Colon (tissue), 2 donors: ENCODE measurements around the gene PHC2.

ENCODE experiments used
- FAIRE-seq: peaks from 2 replicates; lab custom pipeline; 2012; peaks lifted over from hg19 to GRCh38; lab: Jason Lieb, UNC
- donor health status: control.
- donor health status: control.

PHC2 gene

GRCh38 chr1:33369764-33370163 lies 61.1 kb downstream of the PHC2 start:
- FAIRE-seq, result no peak

- no peak for FAIRE-seq
These were observed 61.8 kb downstream of the PHC2 start for GRCh38 chr1:33369081-33369480.

- FAIRE-seq, result no peak
These were observed 62.5 kb downstream of the PHC2 start for GRCh38 chr1:33368431-33368830.

- no peak for FAIRE-seq
These were observed 63.1 kb downstream of the PHC2 start for GRCh38 chr1:33367485-33368405.

GRCh38 chr1:33366762-33367484 lies 64.0 kb downstream of the PHC2 start:
- no peak for FAIRE-seq

- FAIRE-seq, result no peak
These were observed 65.3 kb downstream of the PHC2 start for GRCh38 chr1:33365560-33365997.

- no peak for FAIRE-seq
These were observed 66.4 kb downstream of the PHC2 start for GRCh38 chr1:33364565-33364918.

- FAIRE-seq, result no peak
These were observed 67.4 kb downstream of the PHC2 start for GRCh38 chr1:33363470-33363861.

- no peak for FAIRE-seq
These were observed 67.9 kb downstream of the PHC2 start for GRCh38 chr1:33363021-33363420.

- FAIRE-seq, result no peak
These were observed 69.2 kb downstream of the PHC2 start for GRCh38 chr1:33361532-33362235.

- FAIRE-seq, result no peak
These were observed 70.5 kb downstream of the PHC2 start for GRCh38 chr1:33360367-33360766.

- no peak for FAIRE-seq
These were observed 71.0 kb downstream of the PHC2 start for GRCh38 chr1:33359931-33360330.

GRCh38 chr1:33358795-33359503 lies 71.9 kb downstream of the PHC2 start:
- FAIRE-seq, result no peak

GRCh38 chr1:33358114-33358794 lies 72.6 kb downstream of the PHC2 start:
- FAIRE-seq, result no peak

GRCh38 chr1:33357099-33357498 lies 73.8 kb downstream of the PHC2 start:
- no peak for FAIRE-seq

GRCh38 chr1:33354707-33355316 lies 76.1 kb downstream of the PHC2 start:
- no peak for FAIRE-seq

- no peak for FAIRE-seq
These were observed 77.4 kb downstream of the PHC2 start for GRCh38 chr1:33353531-33353930.

GRCh38 chr1:33351281-33351660 lies 79.6 kb downstream of the PHC2 start:
- FAIRE-seq, result no peak

GRCh38 chr1:33350611-33351280 lies 80.1 kb downstream of the PHC2 start:
- FAIRE-seq, result no peak

GRCh38 chr1:33349778-33350610 lies 80.9 kb downstream of the PHC2 start:
- no peak for FAIRE-seq
